ENCODE measurements around the gene LEP.

GRCh38 chr7:128226132-128226980 lies 14.7 kb upstream of the LEP start:
- TF ChIP-seq CTCF (IDR thresholded peaks at IDR 0.05) (no peak), EZH2phosphoT487 (IDR thresholded peaks at IDR 0.05) (no peak)

Measured in neural progenitor cell (in vitro differentiated cells).